ENCODE results near the gene NCF2.

The NCF2 gene

GRCh38 chr1:183514235-183514634 is 76.0 kb downstream of the NCF2 start:
- intact Hi-C loops (cut with DNase I) = no loop called here
- DNase-seq = no peak

GRCh38 chr1:183512450-183512849 is 77.8 kb downstream of the NCF2 start:
- intact Hi-C loops (cut with DNase I) = no loop called here
- DNase-seq = no peak

- intact Hi-C loops (cut with DNase I) = no loop called here
- DNase-seq = no peak
These were observed 81.6 kb downstream of the NCF2 start for GRCh38 chr1:183508694-183509093.

GRCh38 chr1:183506561-183506960 is 83.7 kb downstream of the NCF2 start:
- no peak for DNase-seq
- intact Hi-C loops (cut with DNase I) = no loop called here

All from posterior cingulate gyrus (tissue), 11 donors.